ENCODE measurements around the gene GBP7.

GBP7 gene

DNA sequence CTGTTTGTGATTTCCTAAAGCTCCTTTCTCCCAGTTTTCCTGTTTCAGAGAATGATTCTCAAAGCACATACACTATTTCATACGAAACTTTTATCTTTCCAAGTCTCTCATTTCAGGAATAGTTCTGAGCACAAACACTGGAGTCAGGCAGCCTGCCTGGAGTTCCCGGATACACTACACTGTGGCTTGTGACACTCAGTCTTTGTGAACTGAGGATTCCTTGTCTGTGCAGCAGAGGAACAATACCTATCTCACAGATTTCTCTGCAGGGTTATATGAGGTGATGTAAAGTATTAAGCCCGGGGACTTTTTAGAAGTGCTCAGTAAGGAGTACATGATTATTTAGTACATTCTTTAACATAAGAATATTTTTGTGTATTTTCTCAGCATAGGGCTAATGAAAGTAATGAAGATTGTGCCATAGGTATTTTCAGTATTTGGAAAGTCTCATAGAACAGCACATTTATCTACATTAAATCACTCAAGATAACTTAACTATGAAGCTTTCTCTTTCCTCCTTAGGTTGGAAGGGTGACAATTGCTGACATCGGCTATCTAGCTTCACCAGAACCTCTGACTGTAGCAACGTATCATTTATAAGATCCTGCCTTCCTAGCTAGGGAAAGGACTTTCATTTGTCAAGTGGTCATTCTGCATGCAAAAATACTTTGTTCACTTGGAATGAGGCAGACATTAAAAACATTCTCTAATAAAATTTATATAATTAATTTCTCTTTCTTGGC is 62.8 kb downstream of the GBP7 start:
- Histone ChIP-seq H4K20me1 (ENCODE audit: insufficient read depth, low read length, poor library complexity, severe bottlenecking) (no peaks in the 10 kb centered on the region), H3K9me2 (replicated peaks; ENCODE audit: low read depth, low read length) (no peaks in the 10 kb centered on the region), H3K4me2 (ENCODE audit: low read depth, low read length, poor library complexity, severe bottlenecking) (no peak overlapping the region), H3K4me1 (ENCODE audit: insufficient read depth, low read length, poor library complexity, severe bottlenecking) (no peaks in the 10 kb centered on the region), H3K27me3 (ENCODE audit: insufficient read depth, low read length, poor library complexity, severe bottlenecking) (no peaks in the 10 kb centered on the region), H3F3A (ENCODE audit: low read depth) (no peaks in the 10 kb centered on the region), H3K79me2 (ENCODE audit: insufficient read depth, low read length) (no peaks in the 10 kb centered on the region), H3K9ac (ENCODE audit: low read depth, low read length, poor library complexity, severe bottlenecking) (no peak overlapping the region), H3K9me3 (ENCODE audit: insufficient read depth, low read depth, low read length) (no peaks in the 10 kb centered on the region), H3K36me3 (ENCODE audit: insufficient read depth, low read length) (no peaks in the 10 kb centered on the region), H2AFZ (ENCODE audit: low read length) (no peak overlapping the region), H3K4me3 (ENCODE audit: low read length, poor library complexity, severe bottlenecking) (no peak overlapping the region)
- TF ChIP-seq CTCF (conservative IDR thresholded peaks at IDR 0.05; ENCODE audit: low read length) (no peak), EZH2phosphoT487 (IDR thresholded peaks at IDR 0.05; ENCODE audit: borderline replicate concordance) (no peak)

GRCh38 chr1:89104687-89105086 is 71.1 kb downstream of the GBP7 start:
- Histone ChIP-seq H3K4me3 (ENCODE audit: low read length, poor library complexity, severe bottlenecking) (no peak overlapping the region), H3K4me1 (ENCODE audit: insufficient read depth, low read length, poor library complexity, severe bottlenecking) (peaks cover 4% of the 10 kb centered on the region), H4K20me1 (ENCODE audit: insufficient read depth, low read length, poor library complexity, severe bottlenecking) (no peaks in the 10 kb centered on the region), H3K36me3 (ENCODE audit: insufficient read depth, low read length) (no peaks in the 10 kb centered on the region), H3K27me3 (ENCODE audit: insufficient read depth, low read length, poor library complexity, severe bottlenecking) (no peaks in the 10 kb centered on the region), H2AFZ (ENCODE audit: low read length) (no peak overlapping the region), H3K79me2 (ENCODE audit: insufficient read depth, low read length) (no peaks in the 10 kb centered on the region), H3K9me2 (replicated peaks; ENCODE audit: low read depth, low read length) (no peaks in the 10 kb centered on the region), H3F3A (ENCODE audit: low read depth) (no peaks in the 10 kb centered on the region), H3K4me2 (ENCODE audit: low read depth, low read length, poor library complexity, severe bottlenecking) (no peak overlapping the region), H3K9me3 (ENCODE audit: insufficient read depth, low read depth, low read length) (no peaks in the 10 kb centered on the region), H3K9ac (ENCODE audit: low read depth, low read length, poor library complexity, severe bottlenecking) (no peak overlapping the region)
- TF ChIP-seq EZH2phosphoT487 (IDR thresholded peaks at IDR 0.05; ENCODE audit: borderline replicate concordance) (no peak), CTCF (conservative IDR thresholded peaks at IDR 0.05; ENCODE audit: low read length) (no peak)

DNA sequence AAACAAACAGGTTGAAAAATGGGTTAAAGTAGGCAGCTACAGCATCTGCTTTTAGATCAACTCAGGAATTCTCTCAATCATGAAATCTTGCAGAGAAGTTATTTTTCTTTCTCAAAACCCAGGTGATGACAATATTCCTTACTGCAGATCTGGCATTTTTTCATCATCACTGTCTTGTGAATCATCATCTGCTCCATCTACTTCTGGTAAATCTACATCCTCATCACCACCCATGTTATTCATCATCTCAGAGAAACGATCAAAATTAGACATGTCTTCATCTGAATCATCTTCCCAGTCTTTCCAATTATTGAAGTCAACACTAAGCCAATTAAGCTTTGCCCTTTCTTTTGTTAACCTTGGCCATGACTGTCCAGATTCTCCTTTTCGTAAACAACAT is 71.7 kb downstream of the GBP7 start:
- Histone ChIP-seq H3K4me3 (ENCODE audit: low read length, poor library complexity, severe bottlenecking) (no peak overlapping the region), H3K27me3 (ENCODE audit: insufficient read depth, low read length, poor library complexity, severe bottlenecking) (no peaks in the 10 kb centered on the region), H4K20me1 (ENCODE audit: insufficient read depth, low read length, poor library complexity, severe bottlenecking) (no peaks in the 10 kb centered on the region), H2AFZ (ENCODE audit: low read length) (no peak overlapping the region), H3K9me3 (ENCODE audit: insufficient read depth, low read depth, low read length) (no peaks in the 10 kb centered on the region), H3F3A (ENCODE audit: low read depth) (no peaks in the 10 kb centered on the region), H3K79me2 (ENCODE audit: insufficient read depth, low read length) (no peaks in the 10 kb centered on the region), H3K9me2 (replicated peaks; ENCODE audit: low read depth, low read length) (no peaks in the 10 kb centered on the region), H3K36me3 (ENCODE audit: insufficient read depth, low read length) (no peaks in the 10 kb centered on the region), H3K4me1 (ENCODE audit: insufficient read depth, low read length, poor library complexity, severe bottlenecking) (peaks cover 4% of the 10 kb centered on the region), H3K9ac (ENCODE audit: low read depth, low read length, poor library complexity, severe bottlenecking) (no peak overlapping the region), H3K4me2 (ENCODE audit: low read depth, low read length, poor library complexity, severe bottlenecking) (no peak overlapping the region)
- no peak for TF ChIP-seq CTCF (conservative IDR thresholded peaks at IDR 0.05; ENCODE audit: low read length)
- no peak for TF ChIP-seq EZH2phosphoT487 (IDR thresholded peaks at IDR 0.05; ENCODE audit: borderline replicate concordance)

All from Loucy (cell line).